H9 (cell line): ENCODE results near the gene ANKRD30A. TPM values are rescaled to one million over a fixed set of nuclear protein-coding genes. Genes with fewer than 3 reads are reported as not detected.

Experiments used
- DNase-seq: peaks from one replicate; pipeline ENCODE4 v3.0.0-alpha.2; 2017
- H2AFZ ChIP-seq: one replicate; pipeline ENCODE4 v1.6.1; 2013; ENCODE audit warnings: mild to moderate bottlenecking, low read length, control low read depth, moderate library complexity
- H2AK5ac ChIP-seq: 2 replicates; pipeline ENCODE4 v1.6.1; 2013; ENCODE audit warnings: low read length, control low read depth, mixed read lengths; ENCODE audit not compliant: insufficient read length
- H2BK120ac ChIP-seq: one replicate; pipeline ENCODE4 v1.6.1; 2013; ENCODE audit warnings: low read depth, mild to moderate bottlenecking, low read length, control low read depth, inconsistent platforms; ENCODE audit not compliant: poor library complexity, severe bottlenecking
- H2BK12ac ChIP-seq: 2 replicates; pipeline ENCODE4 v1.6.1; 2013; ENCODE audit warnings: low read length, control low read depth, mixed read lengths, low read depth; ENCODE audit not compliant: insufficient read length
- H2BK15ac ChIP-seq: 2 replicates; pipeline ENCODE4 v1.6.1; 2013; ENCODE audit warnings: low read depth, low read length, control low read depth
- H2BK20ac ChIP-seq: one replicate; pipeline ENCODE4 v1.6.1; 2013; ENCODE audit warnings: low read depth, mild to moderate bottlenecking, low read length, control low read depth, inconsistent platforms; ENCODE audit not compliant: poor library complexity, severe bottlenecking
- H2BK5ac ChIP-seq: 2 replicates; pipeline ENCODE4 v1.6.1; 2013; ENCODE audit warnings: low read length, control low read depth, mixed read lengths; ENCODE audit not compliant: insufficient read length
- H3K14ac ChIP-seq: 2 replicates; pipeline ENCODE4 v1.6.1; 2013; ENCODE audit warnings: low read length, control low read depth; ENCODE audit not compliant: insufficient read depth
- H3K18ac ChIP-seq: 2 replicates; pipeline ENCODE4 v1.6.1; 2013; ENCODE audit warnings: low read depth, mild to moderate bottlenecking, mixed read lengths, low read length, control low read depth; ENCODE audit not compliant: insufficient read length
- H3K23ac ChIP-seq: 2 replicates; pipeline ENCODE4 v1.6.1; 2013; ENCODE audit warnings: low read length, control low read depth, mixed read lengths, low read depth; ENCODE audit not compliant: insufficient read length
- H3K23me2 ChIP-seq: 2 replicates; pipeline ENCODE4 v1.6.1; 2013; ENCODE audit warnings: low read depth, mild to moderate bottlenecking, mixed read lengths, low read length, control low read depth; ENCODE audit not compliant: insufficient read length, poor library complexity, severe bottlenecking
- H3K27ac ChIP-seq: 2 replicates; pipeline ENCODE4 v1.5.1; 2013; ENCODE audit warnings: low read length, control low read depth, mixed read lengths, low read depth; ENCODE audit not compliant: insufficient read length
- H3K27me3 ChIP-seq: 2 replicates; pipeline ENCODE4 v1.6.1; 2013; ENCODE audit warnings: low read length, control low read depth, inconsistent platforms; ENCODE audit not compliant: insufficient read depth
- H3K4ac ChIP-seq: 2 replicates; pipeline ENCODE4 v1.6.1; 2013; ENCODE audit warnings: low read depth, mild to moderate bottlenecking, control low read depth, inconsistent platforms, low read length, moderate library complexity
- H3K4me1 ChIP-seq: 2 replicates; pipeline ENCODE4 v1.6.1; 2013; ENCODE audit warnings: low read length, control low read depth, inconsistent platforms; ENCODE audit not compliant: insufficient read depth
- H3K4me2 ChIP-seq: 2 replicates; pipeline ENCODE4 v1.6.1; 2013; ENCODE audit warnings: low read length, control low read depth, mixed read lengths; ENCODE audit not compliant: insufficient read length, insufficient read depth
- H3K56ac ChIP-seq: 2 replicates; pipeline ENCODE4 v1.6.1; 2013; ENCODE audit warnings: low read depth, mild to moderate bottlenecking, mixed read lengths, low read length, control low read depth; ENCODE audit not compliant: insufficient read length
- H3K79me1 ChIP-seq: 2 replicates; pipeline ENCODE4 v1.6.1; 2013; ENCODE audit warnings: low read depth, mild to moderate bottlenecking, moderate library complexity, low read length, control low read depth, inconsistent platforms; ENCODE audit not compliant: insufficient read depth, poor library complexity, severe bottlenecking
- H3K79me2 ChIP-seq: 2 replicates; pipeline ENCODE4 v1.6.1; 2013; ENCODE audit warnings: low read length, control low read depth, inconsistent platforms; ENCODE audit not compliant: insufficient read depth
- H3K9ac ChIP-seq: 2 replicates; pipeline ENCODE4 v1.6.1; 2013; ENCODE audit warnings: low read length, control low read depth, mixed read lengths; ENCODE audit not compliant: insufficient read length; ENCODE audit errors: extremely low read depth
- H3K9me3 ChIP-seq: one replicate; pipeline ENCODE4 v1.6.1; 2013; ENCODE audit warnings: low read depth, low read length, inconsistent platforms; ENCODE audit not compliant: control insufficient read depth
- H3T11ph ChIP-seq: one replicate; pipeline ENCODE4 v1.6.1; 2013; ENCODE audit warnings: mild to moderate bottlenecking, low read length, control low read depth, inconsistent platforms
- H4K20me1 ChIP-seq: one replicate; pipeline ENCODE4 v1.6.1; 2013; ENCODE audit not compliant: control insufficient read depth, insufficient read length, insufficient read depth
- H4K5ac ChIP-seq: 2 replicates; pipeline ENCODE4 v1.6.1; 2013; ENCODE audit warnings: low read depth, mild to moderate bottlenecking, mixed read lengths, low read length, control low read depth; ENCODE audit not compliant: insufficient read length
- H4K8ac ChIP-seq: replicated peaks from 2 replicates; pipeline ENCODE4 v1.6.1; 2013; ENCODE audit warnings: low read length, control low read depth, mixed read lengths, low read depth; ENCODE audit not compliant: insufficient read length
- H4K91ac ChIP-seq: 2 replicates; pipeline ENCODE4 v1.6.1; 2013; ENCODE audit warnings: low read depth, mild to moderate bottlenecking, moderate library complexity, mixed read lengths, low read length, control low read depth; ENCODE audit not compliant: insufficient read length
- H3K27ac Mint-ChIP-seq, 3 experiments: 2 replicates in 2 of 3; 3 replicates in 1 of 3; pipeline ENCODE4 v1.8.0; 2020 to 2021; ENCODE audit warnings: mixed read lengths in 3 of 3, mild to moderate bottlenecking in 1 of 3, moderate library complexity in 1 of 3
- H3K27me3 Mint-ChIP-seq: 2 replicates; pipeline ENCODE4 v1.8.0; 2021; ENCODE audit warnings: low read depth, mild to moderate bottlenecking, moderate library complexity, mixed read lengths
- H3K36me3 Mint-ChIP-seq, 3 experiments: 2 replicates in 2 of 3; 3 replicates in 1 of 3; pipeline ENCODE4 v1.8.0; 2020 to 2021; ENCODE audit warnings: low read depth in 3 of 3, mixed read lengths in 3 of 3; ENCODE audit not compliant: insufficient read depth in 1 of 3
- H3K4me1 Mint-ChIP-seq, 2 experiments: 2 replicates each; pipeline ENCODE4 v1.8.0; 2020; ENCODE audit warnings: mixed read lengths in 2 of 2
- H3K4me3 Mint-ChIP-seq, 2 experiments: 2 replicates in 1 of 2; 3 replicates in 1 of 2; pipeline ENCODE4 v1.8.0; 2020 to 2021; ENCODE audit warnings: mild to moderate bottlenecking in 2 of 2, mixed read lengths in 2 of 2, moderate library complexity in 1 of 2
- H3K9me3 Mint-ChIP-seq, 2 experiments: 2 replicates in 1 of 2; 3 replicates in 1 of 2; pipeline ENCODE4 v1.8.0; 2020; ENCODE audit warnings: mild to moderate bottlenecking in 2 of 2, mixed read lengths in 2 of 2, moderate library complexity in 1 of 2
- WGBS: extraction: QIAGEN DNeasy Blood & Tissue Kit; methylation state at CpG from one replicate; pipeline ENCODE4 v1.1.7; 2013; ENCODE audit warnings: missing lambda C conversion rate, low lambda C conversion rate, mixed read lengths; ENCODE audit not compliant: insufficient read length; ENCODE audit errors: extremely low coverage; 5-methylcytosine and 5-hydroxymethylcytosine counted together
- total RNA-seq: library from RNA; stranded (reverse); gene quantifications from 2 replicates; pipeline ENCODE4 v1.2.1, GENCODE V29; 2021
- TF ChIP-seq, protein P1 (sequence below): fragments of 200-600 bp; sonication (generic); conservative IDR thresholded peaks from 3 replicates; pipeline ENCODE4 v1.8.0; 2021; ENCODE audit warnings: antibody characterized with exemption, mild to moderate bottlenecking

The ANKRD30A gene
- total RNA-seq, 1 experiment from 2014 or later: not detected

DNA sequence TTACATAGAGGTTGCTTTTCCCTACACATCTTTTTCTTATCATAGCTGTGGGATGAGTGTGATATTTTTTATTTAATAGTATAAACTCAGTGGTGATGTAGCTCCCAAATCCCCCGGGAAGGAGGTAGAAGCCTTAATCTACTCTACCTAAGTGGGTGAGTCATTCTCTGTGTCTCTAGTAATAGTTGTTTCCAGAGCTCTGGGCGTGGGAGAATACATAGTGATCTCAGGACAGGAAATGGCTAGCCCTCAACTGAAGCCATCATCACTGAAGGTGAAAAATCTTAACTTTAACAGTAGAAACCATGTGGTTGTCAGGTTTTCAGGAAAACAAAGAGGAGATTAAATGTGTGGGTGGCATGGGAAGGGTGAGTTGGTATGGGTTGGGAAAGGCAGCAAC, 278.4 kb downstream of the ANKRD30A start:
- H3K27me3 Mint-ChIP-seq: no peaks in the 10 kb centered on the region; the same call in 1 of the 2 replicates
- no peak overlapping the region for H2AFZ ChIP-seq
- no peak overlapping the region for H3K27ac ChIP-seq
- no peak overlapping the region for H3K14ac ChIP-seq
- H3K36me3 Mint-ChIP-seq: peaks cover 4 to 37% (median 6%) of the 10 kb centered on the region in 3 experiments; a peak in 6 of 7 replicates
- H3K4me3 Mint-ChIP-seq: no peak overlapping the region
- H3K9me3 Mint-ChIP-seq: peaks cover 86 to 91% of the 10 kb centered on the region in 2 experiments
- no peak overlapping the region for H3K4me2 ChIP-seq
- H3T11ph ChIP-seq: no peak overlapping the region
- H2BK20ac ChIP-seq: no peak overlapping the region
- no peak overlapping the region for H4K5ac ChIP-seq
- H3K9me3 ChIP-seq: peaks cover 27% of the 10 kb centered on the region
- H4K20me1 ChIP-seq: no peaks in the 10 kb centered on the region
- TF ChIP-seq, protein P1, sequence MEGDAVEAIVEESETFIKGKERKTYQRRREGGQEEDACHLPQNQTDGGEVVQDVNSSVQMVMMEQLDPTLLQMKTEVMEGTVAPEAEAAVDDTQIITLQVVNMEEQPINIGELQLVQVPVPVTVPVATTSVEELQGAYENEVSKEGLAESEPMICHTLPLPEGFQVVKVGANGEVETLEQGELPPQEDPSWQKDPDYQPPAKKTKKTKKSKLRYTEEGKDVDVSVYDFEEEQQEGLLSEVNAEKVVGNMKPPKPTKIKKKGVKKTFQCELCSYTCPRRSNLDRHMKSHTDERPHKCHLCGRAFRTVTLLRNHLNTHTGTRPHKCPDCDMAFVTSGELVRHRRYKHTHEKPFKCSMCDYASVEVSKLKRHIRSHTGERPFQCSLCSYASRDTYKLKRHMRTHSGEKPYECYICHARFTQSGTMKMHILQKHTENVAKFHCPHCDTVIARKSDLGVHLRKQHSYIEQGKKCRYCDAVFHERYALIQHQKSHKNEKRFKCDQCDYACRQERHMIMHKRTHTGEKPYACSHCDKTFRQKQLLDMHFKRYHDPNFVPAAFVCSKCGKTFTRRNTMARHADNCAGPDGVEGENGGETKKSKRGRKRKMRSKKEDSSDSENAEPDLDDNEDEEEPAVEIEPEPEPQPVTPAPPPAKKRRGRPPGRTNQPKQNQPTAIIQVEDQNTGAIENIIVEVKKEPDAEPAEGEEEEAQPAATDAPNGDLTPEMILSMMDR: no peak
- no peak overlapping the region for H4K8ac ChIP-seq
- no peak for DNase-seq
- no peak overlapping the region for H2BK120ac ChIP-seq
- no peak overlapping the region for H3K18ac ChIP-seq
- H3K4ac ChIP-seq: no peak overlapping the region
- H3K4me1 ChIP-seq: no peaks in the 10 kb centered on the region
- H2BK12ac ChIP-seq: no peak overlapping the region
- no peak overlapping the region for H2BK5ac ChIP-seq
- H3K56ac ChIP-seq: no peak overlapping the region
- WGBS: no CpG with 5 or more reads among the region's 2 CpGs
- H2AK5ac ChIP-seq: no peak overlapping the region
- no peaks in the 10 kb centered on the region for H3K4me1 Mint-ChIP-seq
- no peak overlapping the region for H3K27ac Mint-ChIP-seq
- H3K27me3 ChIP-seq: no peaks in the 10 kb centered on the region
- H3K79me1 ChIP-seq: no peaks in the 10 kb centered on the region
- no peak overlapping the region for H3K23ac ChIP-seq
- no peaks in the 10 kb centered on the region for H3K79me2 ChIP-seq
- H2BK15ac ChIP-seq: no peak overlapping the region
- no peaks in the 10 kb centered on the region for H3K23me2 ChIP-seq
- H3K9ac ChIP-seq: no peak overlapping the region
- H4K91ac ChIP-seq: no peak overlapping the region
